ENCODE results near the gene PLCL1.

Gene PLCL1

GRCh38 chr2:197804049-197804757 lies at the start of gene PLCL1:
Gene PLCL1 (plus strand): TSS chr2:197804593.
- FAIRE-seq (no peak), DNase-seq (ENCODE audit: low spot score) (peak; percentile 45)

DNA sequence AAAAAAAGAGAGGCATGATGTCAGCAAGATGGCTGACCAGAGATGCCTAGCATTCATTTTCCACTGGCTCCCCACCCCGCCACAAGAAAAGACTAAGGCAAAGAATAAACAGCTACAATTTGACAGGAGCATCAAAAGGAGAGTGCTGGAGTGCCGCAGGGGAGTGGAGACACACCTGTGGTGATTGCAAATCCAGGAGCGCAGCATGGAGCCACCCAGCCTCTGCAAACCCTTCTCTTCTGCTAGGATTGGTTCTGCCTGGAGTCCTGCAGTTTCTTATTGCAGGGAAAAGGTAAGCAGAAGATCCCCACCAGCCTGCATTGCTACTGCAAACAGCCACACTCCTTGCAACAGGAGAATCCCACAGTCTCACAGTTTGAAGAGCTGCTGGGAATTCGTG lies 45.4 kb upstream of the PLCL1 start:
- DNase-seq (ENCODE audit: low spot score) = no peak
- no peak for FAIRE-seq

GRCh38 chr2:197759625-197760292 lies 44.6 kb upstream of the PLCL1 start:
- DNase-seq (ENCODE audit: low spot score) (no peak), FAIRE-seq (no peak)

DNA sequence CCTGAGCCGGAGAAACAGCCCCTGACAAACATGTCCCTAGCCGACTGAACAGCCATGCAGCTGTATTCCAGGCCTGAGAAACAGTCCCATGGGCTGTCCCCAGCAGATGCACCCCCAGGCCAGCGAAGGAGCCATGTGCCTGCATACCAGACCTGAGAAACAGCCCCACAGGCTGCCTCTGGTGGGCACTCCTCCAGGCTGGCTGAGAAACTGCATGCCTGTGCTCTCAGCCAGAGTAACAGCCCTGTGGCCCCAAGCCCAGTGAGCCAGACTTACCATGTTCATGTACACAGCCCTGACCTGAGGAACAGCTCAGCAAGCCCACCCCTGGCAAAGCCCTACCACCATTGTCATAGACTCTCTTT lies 44.1 kb upstream of the PLCL1 start:
- FAIRE-seq = no peak
- DNase-seq (ENCODE audit: low spot score) = no peak

GRCh38 chr2:197777823-197778407 lies 26.5 kb upstream of the PLCL1 start:
- DNase-seq (ENCODE audit: low spot score) = peak; percentile 24
- FAIRE-seq = peak; percentile 85

GRCh38 chr2:197779261-197779660 lies 25.1 kb upstream of the PLCL1 start:
- no peak for DNase-seq (ENCODE audit: low spot score)
- FAIRE-seq = no peak

DNA sequence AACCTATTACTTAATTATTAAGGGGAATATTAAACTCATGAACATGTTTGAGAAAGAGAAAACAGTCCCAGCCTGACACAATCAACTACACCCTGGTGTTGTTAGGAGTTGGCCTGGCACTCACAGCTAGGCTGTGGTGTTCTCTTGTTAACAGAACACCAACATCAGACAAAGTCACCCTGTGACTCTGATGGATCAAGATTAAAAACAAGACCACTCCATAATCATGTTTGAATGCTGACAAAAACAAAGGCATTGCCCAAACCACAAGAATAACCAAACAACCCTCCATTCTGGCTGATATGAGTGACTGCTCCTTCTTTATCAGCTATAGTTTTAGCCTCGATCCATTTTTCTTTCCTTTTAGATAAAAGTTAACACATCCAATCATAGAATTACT lies 22.3 kb upstream of the PLCL1 start:
- FAIRE-seq (no peak), DNase-seq (ENCODE audit: low spot score) (no peak)

DNA sequence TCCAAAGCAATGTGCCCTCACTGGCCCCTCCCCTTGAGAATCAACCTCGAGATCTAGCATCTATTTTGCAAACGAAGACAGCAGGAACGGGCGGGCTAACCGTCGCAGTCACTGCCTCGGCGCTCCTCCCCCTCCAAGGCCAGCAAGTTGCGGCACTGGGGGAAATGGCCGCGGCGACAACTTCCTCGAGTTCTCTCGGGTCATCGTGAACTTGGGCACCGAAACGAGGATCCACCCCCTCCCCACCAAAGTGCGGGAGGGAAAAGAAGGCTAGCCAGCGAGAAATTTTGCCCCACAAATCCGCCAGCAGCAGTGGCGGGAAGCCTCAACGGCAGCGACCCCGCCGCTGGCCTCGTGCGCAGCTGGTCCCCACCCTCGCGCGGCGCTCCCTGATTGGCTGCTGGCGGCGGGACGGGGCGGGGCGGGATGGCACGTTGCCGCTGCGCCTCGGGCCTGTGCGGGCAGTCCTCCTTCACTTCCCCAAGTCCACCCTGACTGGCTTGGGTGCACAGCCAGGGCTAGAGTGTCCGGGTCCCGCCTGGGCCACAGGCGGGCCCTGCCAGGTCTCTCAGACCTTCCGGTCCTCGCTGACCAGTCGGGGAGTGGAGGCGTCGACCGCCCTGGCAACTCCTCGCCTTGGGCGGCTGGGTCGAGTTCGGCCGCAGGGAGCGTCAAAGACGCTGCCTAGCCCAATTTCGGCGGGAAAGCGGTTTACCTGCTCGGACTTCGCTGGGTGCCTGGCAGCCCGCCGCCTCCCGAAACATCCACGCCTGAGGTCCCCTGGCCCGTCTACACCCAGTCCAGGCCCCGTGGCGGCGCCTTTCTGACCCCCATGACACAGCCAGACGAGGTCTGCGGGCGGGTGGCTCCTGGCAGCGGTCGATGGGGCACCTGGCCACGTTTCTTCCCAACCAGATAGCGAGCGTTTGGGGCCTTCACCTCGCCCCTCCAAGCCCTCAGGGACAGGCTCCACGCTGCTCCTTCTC lies 19.1 kb upstream of the PLCL1 start, which contains the start of gene BOLL:
TSS of gene BOLL (minus strand) at position 364 of the 986 bp plus-strand sequence. CDS start 3,469 bp downstream, outside the sequence.
- FAIRE-seq (no peak), DNase-seq (ENCODE audit: low spot score) (no peak)

DNA sequence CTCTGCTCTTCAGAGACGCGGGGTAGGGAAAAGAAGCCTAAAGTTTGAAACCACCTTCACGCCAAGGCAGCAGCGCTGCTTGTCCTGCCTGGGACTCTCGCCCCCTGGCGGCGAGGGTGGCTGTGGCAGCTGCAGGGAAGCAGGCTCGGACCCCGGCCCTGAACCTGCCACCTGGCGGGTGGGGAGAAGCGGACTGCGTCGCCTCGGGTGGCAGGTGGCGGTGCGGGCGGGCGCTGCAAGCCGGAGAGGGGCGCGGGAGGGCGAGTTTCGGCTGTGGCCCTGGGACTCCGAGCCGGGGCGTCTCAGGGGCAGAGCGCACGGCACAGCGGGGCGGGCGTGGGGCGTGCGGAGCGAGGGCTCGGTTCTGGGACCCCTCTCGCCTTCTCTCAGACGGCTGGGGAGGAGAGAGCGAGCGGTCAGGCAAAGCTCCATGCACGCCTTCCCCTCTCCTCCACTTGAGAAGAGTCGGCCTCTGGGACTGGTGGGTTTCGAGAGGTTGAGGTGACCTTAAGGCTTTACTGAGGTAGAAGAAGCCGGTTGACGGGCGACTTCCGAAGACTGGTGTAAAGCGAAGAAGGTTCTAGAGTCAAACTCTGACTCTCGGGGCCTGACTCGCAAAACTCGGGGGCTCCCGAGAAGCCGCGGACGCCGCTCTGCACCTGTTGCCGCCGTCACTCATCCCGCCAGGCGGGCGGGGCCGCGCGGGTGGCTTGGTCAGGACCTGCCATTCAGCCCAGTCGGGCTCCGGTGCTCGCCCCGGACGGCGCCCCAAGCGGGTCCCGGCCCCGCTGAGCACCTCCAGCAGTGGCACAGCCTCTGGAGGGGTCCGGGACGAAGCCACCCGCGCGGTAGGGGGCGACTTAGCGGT lies 18.1 kb upstream of the PLCL1 start:
- DNase-seq (ENCODE audit: low spot score) (no peak), FAIRE-seq (no peak)

DNA sequence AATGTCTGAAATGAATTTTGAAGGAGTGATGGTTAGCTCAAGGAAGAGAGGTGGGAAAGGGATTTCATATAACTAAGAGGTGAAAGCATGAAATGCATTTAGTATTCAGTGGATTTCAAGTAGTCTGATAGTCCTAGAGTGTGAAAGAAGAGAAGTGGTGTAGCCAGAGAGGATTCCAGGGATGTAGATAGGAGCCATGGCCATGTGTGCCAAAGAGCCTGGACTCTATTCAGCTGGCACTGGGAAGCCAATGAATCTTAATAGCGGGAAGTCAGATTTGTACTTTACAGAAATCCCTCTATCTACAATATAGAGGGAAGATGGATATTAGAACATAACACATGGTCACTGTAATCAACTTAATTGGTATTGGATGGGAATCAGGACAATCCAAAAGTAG lies 10.9 kb upstream of the PLCL1 start:
- FAIRE-seq (no peak), DNase-seq (ENCODE audit: low spot score) (no peak)

DNA sequence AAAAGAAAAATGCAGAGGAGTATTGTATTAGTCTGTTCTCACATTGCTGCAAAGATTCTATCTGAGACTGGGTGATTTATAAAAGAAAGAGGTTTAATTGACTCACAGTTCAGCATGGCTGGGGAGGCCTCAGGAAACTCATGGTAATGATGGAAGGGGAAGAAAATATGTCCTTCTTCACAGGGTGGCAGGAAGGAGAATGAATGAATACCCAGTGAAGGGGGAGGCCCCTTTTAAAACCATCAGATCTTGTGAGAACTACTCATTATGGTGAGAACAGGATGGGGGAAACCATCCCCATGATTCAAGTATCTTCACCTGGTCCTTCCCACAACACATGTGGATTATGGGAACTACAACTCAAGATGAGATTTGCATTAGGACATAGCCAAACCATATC lies 9.1 kb upstream of the PLCL1 start:
- DNase-seq (ENCODE audit: low spot score) = no peak
- no peak for FAIRE-seq

- FAIRE-seq = no peak
- no peak for DNase-seq (ENCODE audit: low spot score)
These were observed 6.2 kb upstream of the PLCL1 start for GRCh38 chr2:197798187-197798586.

- DNase-seq (ENCODE audit: low spot score) = no peak
- no peak for FAIRE-seq
These were observed 5.3 kb upstream of the PLCL1 start for GRCh38 chr2:197799068-197799467.

DNA sequence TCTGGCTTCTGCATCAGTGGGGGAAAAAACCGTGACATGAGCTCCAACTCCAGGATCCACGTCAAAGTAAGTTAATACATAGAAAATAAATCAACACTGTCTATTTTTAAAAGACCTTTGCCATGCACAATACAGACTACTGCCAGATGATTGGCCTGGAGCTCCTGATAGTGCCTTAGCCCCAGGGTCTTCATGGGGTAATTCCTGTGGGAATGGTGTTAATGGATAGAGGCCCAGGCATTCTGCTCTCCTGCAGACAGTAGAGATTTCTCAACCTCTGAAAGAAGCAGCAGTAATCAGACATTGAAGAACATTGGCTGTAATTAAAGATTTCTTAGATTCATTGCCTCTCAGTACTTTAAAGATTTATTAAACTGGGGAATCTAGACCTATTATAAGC lies 4.3 kb upstream of the PLCL1 start:
- FAIRE-seq (no peak), DNase-seq (ENCODE audit: low spot score) (no peak)

GRCh38 chr2:197801033-197801432 lies 3.4 kb upstream of the PLCL1 start:
- FAIRE-seq (no peak), DNase-seq (ENCODE audit: low spot score) (no peak)

- no peak for FAIRE-seq
- DNase-seq (ENCODE audit: low spot score) = peak; percentile 20
These were observed 1.4 kb upstream of the PLCL1 start for GRCh38 chr2:197803033-197803444.

- no peak for DNase-seq (ENCODE audit: low spot score)
- no peak for FAIRE-seq
These were observed 643 bp downstream of the PLCL1 start for GRCh38 chr2:197804758-197805714.

GRCh38 chr2:197805715-197806633 lies 1.6 kb downstream of the PLCL1 start:
- no peak for FAIRE-seq
- DNase-seq (ENCODE audit: low spot score) = no peak

Data from RCC 7860 (cell line).